Islet of Langerhans (tissue), 1 donor: ENCODE results near the gene DELE1.

Experiments used
- FAIRE-seq: peaks from one replicate; lab custom pipeline; 2011; peaks lifted over from hg19 to GRCh38; lab: Jason Lieb, UNC

The DELE1 gene

GRCh38 chr5:141958113-141958512 lies 34.4 kb downstream of the DELE1 start, which contains the start of gene PCDH12:
Gene PCDH12 (minus strand): TSS chr5:141958202. CDS start chr5:141957851, 351 bp downstream.
- FAIRE-seq, result no peak

GRCh38 chr5:141958546-141959172 lies 35.0 kb downstream of the DELE1 start:
- FAIRE-seq, result no peak

- FAIRE-seq, result no peak
These were observed 36.3 kb downstream of the DELE1 start for GRCh38 chr5:141960018-141960417.

GRCh38 chr5:141960449-141961323 lies 37.0 kb downstream of the DELE1 start:
- peak; percentile 82 for FAIRE-seq

- no peak for FAIRE-seq
These were observed 37.8 kb downstream of the DELE1 start for GRCh38 chr5:141961466-141961865.

- FAIRE-seq, result no peak
These were observed 40.0 kb downstream of the DELE1 start for GRCh38 chr5:141963701-141964100.

- FAIRE-seq, result no peak
These were observed 41.4 kb downstream of the DELE1 start for GRCh38 chr5:141965071-141965470.

GRCh38 chr5:141966275-141966962 lies 42.7 kb downstream of the DELE1 start:
- FAIRE-seq, result no peak

GRCh38 chr5:141966963-141967333 lies 43.3 kb downstream of the DELE1 start:
- no peak for FAIRE-seq

GRCh38 chr5:141968914-141969608 lies 45.4 kb downstream of the DELE1 start, which contains the start of gene RNF14:
Gene RNF14 (plus strand): TSS chr5:141969105. CDS start chr5:141973589, 4,484 bp downstream.
- no peak for FAIRE-seq

GRCh38 chr5:141969783-141970771 lies 46.4 kb downstream of the DELE1 start:
- no peak for FAIRE-seq

GRCh38 chr5:141973871-141974595 lies 50.4 kb downstream of the DELE1 start:
- no peak for FAIRE-seq

- FAIRE-seq, result no peak
These were observed 52.5 kb downstream of the DELE1 start for GRCh38 chr5:141976176-141976575.

GRCh38 chr5:141978389-141978788 lies 54.7 kb downstream of the DELE1 start:
- FAIRE-seq, result no peak

- FAIRE-seq, result no peak
These were observed 59.0 kb downstream of the DELE1 start for GRCh38 chr5:141982626-141983025.

- no peak for FAIRE-seq
These were observed 62.4 kb downstream of the DELE1 start for GRCh38 chr5:141986072-141986471.

- no peak for FAIRE-seq
These were observed 66.0 kb downstream of the DELE1 start for GRCh38 chr5:141989720-141990119.
